ENCODE results near the gene MFSD8.

GRCh38 chr4:127975121-127975770 lies 10.3 kb upstream of the MFSD8 start:
- no peak for TF ChIP-seq CTCF (IDR thresholded peaks at IDR 0.05)
- TF ChIP-seq ZNF232 (CRISPR knock-in tag; IDR thresholded peaks at IDR 0.05) = no peak
- no peak for TF ChIP-seq ZNF121 (CRISPR knock-in tag; IDR thresholded peaks at IDR 0.05)
- TF ChIP-seq CBFB (CRISPR knock-in tag; IDR thresholded peaks at IDR 0.05; ENCODE audit: low read depth) = no peak
- TF ChIP-seq ELF4 (CRISPR knock-in tag; IDR thresholded peaks at IDR 0.05; ENCODE audit: low read depth) = no peak
- no peak for TF ChIP-seq HMGXB4 (CRISPR knock-in tag; IDR thresholded peaks at IDR 0.05)
- TF ChIP-seq FOXK1 (CRISPR knock-in tag; IDR thresholded peaks at IDR 0.05) = no peak
- TF ChIP-seq MXD4 (CRISPR knock-in tag; IDR thresholded peaks at IDR 0.05; ENCODE audit: borderline replicate concordance) = no peak
- no peak for TF ChIP-seq SP1 (CRISPR knock-in tag; conservative IDR thresholded peaks at IDR 0.05)
- no peak for TF ChIP-seq NFE2L1 (CRISPR knock-in tag; IDR thresholded peaks at IDR 0.05)
- TF ChIP-seq TCF7 (CRISPR knock-in tag; IDR thresholded peaks at IDR 0.05; ENCODE audit: low read depth) = no peak
- TF ChIP-seq E2F5 (CRISPR knock-in tag; IDR thresholded peaks at IDR 0.05) = no peak
- no peak for TF ChIP-seq FOXP4 (CRISPR knock-in tag; IDR thresholded peaks at IDR 0.05)
- TF ChIP-seq ZNF423 (CRISPR knock-in tag; IDR thresholded peaks at IDR 0.05) = no peak

Measured in WTC11 (cell line).